RWPE2 (cell line): ENCODE results near the gene HTRA3.

Experiments
- ATAC-seq: fragments of 200-7000 bp; cut with Tn5 transposase; 3 replicates; pipeline ENCODE4 v1.9.1; 2021; ENCODE audit warnings: low read depth
- DNase-seq: peaks from one replicate; pipeline ENCODE4 v3.0.0-alpha.2; 2020; ENCODE audit warnings: low spot score
- H3K27ac ChIP-seq: fragments of 450-650 bp; 2 replicates; pipeline ENCODE4 v1.5.1; 2017; ENCODE audit warnings: mild to moderate bottlenecking; ENCODE audit not compliant: poor library complexity, severe bottlenecking
- H3K27me3 ChIP-seq: fragments of 250-450 bp; sonication (Bioruptor Pico); 2 replicates; pipeline ENCODE4 v1.5.1; 2021; ENCODE audit warnings: mild to moderate bottlenecking, moderate library complexity; ENCODE audit not compliant: insufficient read depth, poor library complexity, severe bottlenecking
- H3K36me3 ChIP-seq: fragments of 250-450 bp; sonication (Bioruptor Pico); 2 replicates; pipeline ENCODE4 v1.5.1; 2020; ENCODE audit warnings: low read depth, mild to moderate bottlenecking, moderate library complexity
- H3K4me1 ChIP-seq: fragments of 250-450 bp; sonication (Bioruptor Pico); 2 replicates; pipeline ENCODE4 v1.5.1; 2021; ENCODE audit warnings: mild to moderate bottlenecking, moderate library complexity; ENCODE audit not compliant: insufficient read depth, poor library complexity, severe bottlenecking
- H3K4me3 ChIP-seq: fragments of 250-450 bp; sonication (Bioruptor Pico); 2 replicates; pipeline ENCODE4 v1.5.1; 2021; ENCODE audit warnings: mild to moderate bottlenecking, moderate library complexity; ENCODE audit not compliant: severe bottlenecking
- H3K9me3 ChIP-seq: fragments of 250-450 bp; sonication (Bioruptor Pico); 2 replicates; pipeline ENCODE4 v1.5.1; 2021; ENCODE audit warnings: mild to moderate bottlenecking, moderate library complexity; ENCODE audit not compliant: severe bottlenecking
- TF ChIP-seq, protein P1 (sequence below): fragments of 450-650 bp; IDR thresholded peaks from one replicate; pipeline ENCODE4 v1.5.1; 2017; ENCODE audit warnings: mild to moderate bottlenecking, moderate library complexity; ENCODE audit not compliant: poor library complexity, severe bottlenecking

The HTRA3 gene

DNA sequence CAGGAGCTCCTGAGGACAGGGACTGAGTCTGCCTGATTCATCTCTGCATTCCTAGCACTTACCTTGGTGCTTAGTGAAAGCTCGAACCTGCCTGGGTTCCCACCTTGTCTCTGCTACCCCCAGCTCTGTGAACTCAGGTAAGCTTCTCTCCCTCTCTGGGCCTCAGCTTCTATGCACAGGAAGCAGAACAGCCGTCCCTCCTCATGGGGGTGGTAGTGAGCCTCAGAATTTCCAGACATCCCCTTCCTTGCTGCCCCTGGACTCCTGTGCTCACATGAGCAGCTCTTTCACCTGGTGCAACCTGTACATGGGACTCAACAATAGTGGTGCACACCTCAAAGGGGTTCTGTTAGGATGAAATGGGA, 50.8 kb downstream of the HTRA3 start:
- TF ChIP-seq, protein P1, sequence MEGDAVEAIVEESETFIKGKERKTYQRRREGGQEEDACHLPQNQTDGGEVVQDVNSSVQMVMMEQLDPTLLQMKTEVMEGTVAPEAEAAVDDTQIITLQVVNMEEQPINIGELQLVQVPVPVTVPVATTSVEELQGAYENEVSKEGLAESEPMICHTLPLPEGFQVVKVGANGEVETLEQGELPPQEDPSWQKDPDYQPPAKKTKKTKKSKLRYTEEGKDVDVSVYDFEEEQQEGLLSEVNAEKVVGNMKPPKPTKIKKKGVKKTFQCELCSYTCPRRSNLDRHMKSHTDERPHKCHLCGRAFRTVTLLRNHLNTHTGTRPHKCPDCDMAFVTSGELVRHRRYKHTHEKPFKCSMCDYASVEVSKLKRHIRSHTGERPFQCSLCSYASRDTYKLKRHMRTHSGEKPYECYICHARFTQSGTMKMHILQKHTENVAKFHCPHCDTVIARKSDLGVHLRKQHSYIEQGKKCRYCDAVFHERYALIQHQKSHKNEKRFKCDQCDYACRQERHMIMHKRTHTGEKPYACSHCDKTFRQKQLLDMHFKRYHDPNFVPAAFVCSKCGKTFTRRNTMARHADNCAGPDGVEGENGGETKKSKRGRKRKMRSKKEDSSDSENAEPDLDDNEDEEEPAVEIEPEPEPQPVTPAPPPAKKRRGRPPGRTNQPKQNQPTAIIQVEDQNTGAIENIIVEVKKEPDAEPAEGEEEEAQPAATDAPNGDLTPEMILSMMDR = no peak
- Histone ChIP-seq H3K4me3 (no peak overlapping the region), H3K36me3 (no peaks in the 10 kb centered on the region), H3K4me1 (peaks cover 13% of the 10 kb centered on the region), H3K27ac (no peak overlapping the region), H3K27me3 (no peaks in the 10 kb centered on the region), H3K9me3 (no peaks in the 10 kb centered on the region)
- no peak for DNase-seq
- no peak for ATAC-seq

DNA sequence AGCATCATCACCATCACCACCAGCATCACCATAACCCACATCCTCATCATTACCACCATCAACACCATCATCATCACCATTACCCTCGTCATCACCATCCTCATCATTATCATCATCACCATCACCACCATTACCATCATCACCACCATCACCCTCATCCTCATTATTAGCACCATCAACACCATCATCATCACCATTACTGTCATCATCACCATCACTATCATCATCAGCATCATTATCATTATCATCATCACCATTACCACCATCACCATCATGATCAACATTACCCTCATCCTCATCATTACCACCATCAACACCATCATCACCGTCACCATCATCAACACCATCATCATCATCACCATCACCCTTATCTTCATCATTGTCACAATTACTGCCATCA, 51.7 kb downstream of the HTRA3 start:
- ATAC-seq = no peak
- Histone ChIP-seq H3K9me3 (no peaks in the 10 kb centered on the region), H3K4me1 (peaks cover 5% of the 10 kb centered on the region), H3K4me3 (no peak overlapping the region), H3K27ac (no peak overlapping the region), H3K27me3 (no peaks in the 10 kb centered on the region), H3K36me3 (no peaks in the 10 kb centered on the region)
- DNase-seq = no peak
- TF ChIP-seq, protein P1 = no peak

DNA sequence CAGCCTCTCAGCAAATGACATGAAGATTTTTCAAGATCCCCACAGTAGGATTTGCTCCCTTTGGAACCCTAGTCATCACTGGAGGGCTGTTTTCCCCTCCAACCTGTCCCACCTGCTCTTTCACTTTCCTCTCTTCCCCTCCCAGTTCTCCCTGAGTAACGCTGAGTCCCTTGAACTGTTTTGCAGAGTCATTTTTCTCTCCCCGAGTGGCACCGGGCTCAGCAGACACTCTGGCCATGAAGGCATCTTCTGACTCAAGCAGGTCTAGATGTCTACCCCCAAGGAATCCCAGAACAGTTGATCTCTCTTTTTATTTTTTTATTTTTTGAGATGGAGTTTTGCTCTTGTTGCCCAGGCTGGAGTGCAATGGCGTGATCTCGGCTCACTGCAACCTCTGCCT, 52.2 kb downstream of the HTRA3 start:
- ATAC-seq = no peak
- no peaks in the 10 kb centered on the region for H3K27me3 ChIP-seq
- H3K9me3 ChIP-seq = no peaks in the 10 kb centered on the region
- H3K27ac ChIP-seq = no peak overlapping the region
- DNase-seq = no peak
- no peak overlapping the region for H3K4me3 ChIP-seq
- TF ChIP-seq, protein P1 = no peak
- no peaks in the 10 kb centered on the region for H3K36me3 ChIP-seq
- H3K4me1 ChIP-seq = peaks cover 4% of the 10 kb centered on the region

DNA sequence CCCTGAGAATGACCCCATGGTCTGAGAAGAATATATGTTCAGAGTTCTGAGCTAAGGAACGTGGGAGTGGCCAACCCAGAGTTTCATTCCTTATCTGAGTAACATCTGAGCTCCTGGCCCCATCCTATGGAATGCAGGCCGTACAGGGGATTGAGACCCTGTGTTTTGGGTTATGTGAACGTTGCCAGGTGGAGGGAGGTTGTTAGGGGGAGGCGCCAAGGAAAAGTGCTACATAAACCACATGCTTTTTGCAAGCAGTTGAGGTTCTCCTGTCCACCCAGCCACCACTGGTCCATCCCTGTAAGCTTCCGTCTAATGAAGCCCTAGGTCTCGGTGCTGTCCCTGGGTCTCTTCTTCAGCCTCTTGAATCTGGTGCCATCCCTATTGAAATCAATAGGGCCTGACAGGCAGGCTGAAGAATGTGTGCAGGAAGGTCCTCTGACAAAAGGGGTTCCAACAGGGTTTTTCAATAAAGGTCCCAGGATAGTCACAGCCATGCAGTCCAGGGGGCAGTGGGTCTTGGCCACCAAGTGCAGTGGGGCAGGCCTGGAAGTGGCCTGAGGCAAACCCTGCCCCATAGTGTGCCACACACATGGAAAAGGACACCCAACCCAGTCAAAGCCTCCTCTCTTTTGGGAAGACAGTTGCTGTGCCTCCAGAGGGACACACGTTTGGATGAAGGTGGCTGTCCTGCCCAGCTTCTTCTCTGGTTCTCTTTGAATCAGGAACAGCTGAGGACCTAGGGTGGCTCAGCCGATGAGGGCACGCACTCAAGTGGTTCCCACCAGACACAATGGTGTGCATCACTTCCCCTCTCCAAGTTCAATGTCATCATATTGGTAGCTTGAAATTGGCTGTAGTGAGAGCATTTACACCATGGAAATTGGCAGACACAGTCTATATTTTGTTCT, 53.5 kb downstream of the HTRA3 start:
- TF ChIP-seq, protein P1 = no peak
- peak; percentile 23 for DNase-seq
- Histone ChIP-seq H3K9me3 (no peaks in the 10 kb centered on the region), H3K4me3 (no peak overlapping the region), H3K27ac (no peak overlapping the region), H3K36me3 (no peaks in the 10 kb centered on the region), H3K27me3 (no peaks in the 10 kb centered on the region), H3K4me1 (peaks cover 4% of the 10 kb centered on the region)
- ATAC-seq = no peak

DNA sequence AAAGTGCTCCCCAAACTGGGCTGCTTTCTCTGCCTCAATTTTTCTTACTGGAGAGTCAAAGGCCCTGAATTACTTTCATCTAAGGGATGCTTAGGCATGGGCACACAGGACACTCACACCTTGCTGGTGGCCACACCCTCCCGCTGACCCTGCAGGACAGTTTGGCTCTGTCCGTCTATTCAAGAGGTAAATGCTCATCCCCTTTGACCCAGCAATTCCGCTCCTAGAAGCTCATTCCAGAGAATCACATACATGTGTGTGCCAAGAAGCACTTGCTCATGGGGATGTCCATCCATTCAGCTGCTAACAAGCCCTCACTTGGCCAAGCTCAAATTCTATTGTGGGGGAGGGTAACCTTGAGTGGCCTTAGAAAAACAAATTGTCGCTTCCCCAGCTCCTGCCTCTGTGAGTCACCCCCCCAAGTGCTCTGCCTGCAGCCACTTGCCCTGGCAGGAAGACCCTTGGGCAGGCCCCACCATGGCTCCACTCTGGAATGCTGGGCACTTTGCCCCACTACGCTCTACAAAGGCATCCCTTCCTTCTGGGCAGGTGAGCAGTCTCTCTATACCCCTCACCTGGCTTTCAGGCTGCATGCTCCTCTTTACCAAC, 54.5 kb downstream of the HTRA3 start:
- Histone ChIP-seq H3K4me3 (no peak overlapping the region), H3K27me3 (no peaks in the 10 kb centered on the region), H3K9me3 (no peaks in the 10 kb centered on the region), H3K27ac (no peak overlapping the region), H3K4me1 (peaks cover 4% of the 10 kb centered on the region), H3K36me3 (no peaks in the 10 kb centered on the region)
- TF ChIP-seq, protein P1 = no peak
- DNase-seq (peak; percentile 45), ATAC-seq (peak; percentile 30; the same call in 1 of the 3 replicates)
